ENCODE results near the gene FXYD6. TPM values are rescaled to one million over a fixed set of nuclear protein-coding genes. Genes with fewer than 3 reads are reported as not detected.
A peak's percentile ranks its signal among the peaks of the same experiment; 100 is the strongest.

The FXYD6 gene
- total RNA-seq, 2 donors from 2014 or later = 6.4 to 29.8 TPM

GRCh38 chr11:117910525-117910924 is 34.1 kb upstream of the FXYD6 start:
- Histone ChIP-seq H3K4me1 (peaks cover 4% of the 10 kb centered on the region), H3K9me3 (no peaks in the 10 kb centered on the region), H3K4me3 (no peak overlapping the region), H3K27ac (no peak overlapping the region), H3K36me3 (no peaks in the 10 kb centered on the region), H3K27me3 (no peaks in the 10 kb centered on the region), H3K9ac (ENCODE audit: low read depth in 2 of 2, low read length in 2 of 2) (no peak overlapping the region)
- TF ChIP-seq CTCF (IDR thresholded peaks at IDR 0.05) = no peak
- intact Hi-C loops (cut with DNase I) = no loop called here
- no peak for DNase-seq

DNA sequence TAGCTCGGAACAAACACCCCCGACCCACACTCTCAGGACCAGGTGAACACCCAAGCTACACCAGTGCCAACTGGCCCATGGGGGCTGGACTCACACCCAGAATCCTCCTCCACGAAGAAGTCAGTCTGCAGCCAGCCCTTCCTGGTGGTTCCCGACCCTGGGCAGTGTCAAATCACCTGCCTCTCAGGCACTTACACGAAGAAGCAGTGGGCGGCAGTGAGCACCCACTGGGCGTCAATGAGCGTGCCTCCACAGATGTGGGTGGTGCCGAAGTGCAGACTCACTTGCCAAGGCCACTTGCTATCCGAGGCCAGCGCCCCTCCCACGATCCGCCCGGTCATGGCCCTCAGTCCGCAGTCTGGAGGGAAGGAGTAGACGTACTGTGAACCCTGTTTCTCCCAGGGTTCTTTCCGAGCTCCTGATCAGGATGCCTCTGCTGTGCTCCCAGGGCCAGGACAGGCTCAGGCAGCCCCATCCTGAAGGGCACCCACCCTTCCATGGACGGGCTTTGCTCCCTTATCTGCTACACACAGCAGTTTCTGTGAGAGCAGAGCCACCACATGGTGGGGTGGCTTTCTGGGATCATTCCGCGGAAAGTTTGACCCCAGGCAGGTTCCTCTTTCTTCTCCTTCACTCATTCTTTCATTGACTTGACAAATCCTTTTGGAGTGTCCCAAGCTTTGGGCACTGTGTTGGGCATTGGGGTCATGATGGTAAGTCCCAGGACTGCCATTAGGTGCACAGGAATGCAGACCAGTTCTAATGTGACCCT is 33.3 kb upstream of the FXYD6 start:
- Histone ChIP-seq H3K4me1 (peaks cover 4% of the 10 kb centered on the region), H3K9ac (ENCODE audit: low read depth in 2 of 2, low read length in 2 of 2) (no peak overlapping the region), H3K27ac (no peak overlapping the region), H3K36me3 (no peaks in the 10 kb centered on the region), H3K9me3 (no peaks in the 10 kb centered on the region), H3K27me3 (no peaks in the 10 kb centered on the region), H3K4me3 (no peak overlapping the region)
- no peak for DNase-seq
- TF ChIP-seq CTCF (IDR thresholded peaks at IDR 0.05) = no peak
- intact Hi-C loops (cut with DNase I) = no loop called here

DNA sequence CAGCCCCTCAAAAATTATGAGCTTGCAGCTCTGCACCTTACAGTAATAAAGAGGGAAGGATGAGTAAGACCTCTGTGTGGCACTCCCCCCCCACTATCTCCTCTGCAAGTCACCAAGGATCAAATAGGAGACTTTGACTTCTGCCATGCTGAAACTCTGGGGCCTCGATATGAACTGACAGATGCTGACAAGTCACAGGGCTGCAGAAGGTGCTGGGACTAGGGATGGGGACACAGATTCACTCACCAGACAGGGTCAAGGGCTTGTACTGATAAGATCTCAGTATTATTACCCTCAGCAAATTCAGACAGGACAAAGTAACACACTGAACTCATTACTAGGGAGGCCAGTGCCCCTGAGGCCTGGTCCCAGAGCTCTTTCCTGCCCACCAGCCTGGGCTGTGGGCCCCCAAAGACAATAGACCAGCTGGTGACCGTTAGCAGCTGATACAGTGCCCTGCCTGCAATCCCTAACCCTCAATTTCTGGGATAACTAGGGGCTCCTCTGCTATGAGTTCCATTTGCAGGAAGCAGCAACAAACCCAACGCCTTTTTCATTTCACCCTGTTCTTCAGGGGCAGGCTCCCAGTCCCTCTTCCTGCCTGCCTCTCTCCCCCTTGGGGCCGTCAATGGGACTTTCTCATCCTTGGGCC is 32.6 kb upstream of the FXYD6 start:
- TF ChIP-seq CTCF (IDR thresholded peaks at IDR 0.05) = no peak
- no peaks in the 10 kb centered on the region for H3K9me3 ChIP-seq
- no peak overlapping the region for H3K4me3 ChIP-seq
- H3K27me3 ChIP-seq = no peaks in the 10 kb centered on the region
- H3K4me1 ChIP-seq = peaks cover 4% of the 10 kb centered on the region
- H3K9ac ChIP-seq (ENCODE audit: low read depth in 2 of 2, low read length in 2 of 2) = no peak overlapping the region
- H3K36me3 ChIP-seq = no peaks in the 10 kb centered on the region
- intact Hi-C loops (cut with DNase I) = no loop called here
- H3K27ac ChIP-seq = no peak overlapping the region
- no peak for DNase-seq

DNA sequence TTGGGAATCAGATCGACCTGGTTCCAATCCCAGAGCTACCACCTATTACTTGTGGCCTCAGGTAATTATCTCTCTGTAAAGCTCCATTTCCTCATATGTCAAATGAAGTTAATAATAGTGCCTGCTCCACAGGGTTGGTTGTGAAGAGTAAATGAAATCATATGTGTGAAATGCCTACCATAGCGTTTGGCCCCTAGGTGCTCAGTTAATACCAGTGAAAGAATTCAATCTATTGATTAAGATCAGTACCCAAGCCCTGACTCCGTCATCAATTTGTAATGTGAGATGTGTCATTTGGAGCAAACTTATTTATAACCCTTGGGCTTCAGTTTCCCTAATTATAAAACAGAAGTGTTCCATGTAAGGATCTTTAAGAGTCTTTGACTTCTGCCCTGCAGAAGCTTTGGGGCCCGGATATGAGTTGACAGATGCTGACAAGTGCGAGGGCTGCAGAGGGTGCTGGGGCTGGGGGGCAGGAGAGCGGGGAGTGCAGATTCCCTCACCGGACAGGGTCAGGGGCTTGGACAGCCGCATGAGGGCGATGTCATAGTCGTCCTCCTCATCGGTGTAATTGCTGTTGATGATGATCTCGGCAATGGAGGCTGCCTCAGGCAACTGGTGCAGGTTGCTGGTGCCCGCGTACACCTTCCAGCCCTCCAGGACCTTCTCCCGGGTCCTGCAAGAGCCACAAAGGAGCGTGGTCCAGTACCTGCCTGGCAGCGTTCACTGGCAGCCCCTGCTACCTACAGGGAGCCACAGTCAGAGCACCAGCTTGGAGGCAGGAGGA is 31.8 kb upstream of the FXYD6 start:
- H3K27me3 ChIP-seq = no peaks in the 10 kb centered on the region
- no peak for DNase-seq
- no peak for TF ChIP-seq CTCF (IDR thresholded peaks at IDR 0.05)
- no peak overlapping the region for H3K27ac ChIP-seq
- no peaks in the 10 kb centered on the region for H3K9me3 ChIP-seq
- no peak overlapping the region for H3K4me3 ChIP-seq
- peaks cover 4% of the 10 kb centered on the region for H3K4me1 ChIP-seq
- no peaks in the 10 kb centered on the region for H3K36me3 ChIP-seq
- H3K9ac ChIP-seq (ENCODE audit: low read depth in 2 of 2, low read length in 2 of 2) = no peak overlapping the region
- intact Hi-C loops (cut with DNase I) = no loop called here

GRCh38 chr11:117907276-117908108 is 31.0 kb upstream of the FXYD6 start:
- TF ChIP-seq CTCF (IDR thresholded peaks at IDR 0.05) = no peak
- H3K36me3 ChIP-seq = no peaks in the 10 kb centered on the region
- no peaks in the 10 kb centered on the region for H3K27me3 ChIP-seq
- H3K9me3 ChIP-seq = no peaks in the 10 kb centered on the region
- no peak overlapping the region for H3K27ac ChIP-seq
- peaks cover 4% of the 10 kb centered on the region for H3K4me1 ChIP-seq
- intact Hi-C loops (cut with DNase I) = no loop called here
- H3K9ac ChIP-seq (ENCODE audit: low read depth in 2 of 2, low read length in 2 of 2) = peak overlapping the region in 1 of 2 donors; percentile 20
- DNase-seq = peak; percentile 94
- H3K4me3 ChIP-seq = no peak overlapping the region

All from colonic mucosa (tissue), 4 donors.